IMR-90 (cell line): ENCODE measurements around the gene TENM3. TPM values are rescaled to one million over a fixed set of nuclear protein-coding genes. Genes with fewer than 3 reads are reported as not detected.

Experiments used
- ATAC-seq: fragments of 200-7000 bp; cut with Tn5 transposase; 2 replicates; pipeline ENCODE4 v1.9.1; 2020; ENCODE audit warnings: low read depth, mild to moderate bottlenecking, moderate library complexity
- BruUV-seq: library from RNA; stranded (reverse); fragments of 400-500 nt; replicated peaks from 2 replicates; lab custom pipeline; 2021; lab: Mats Ljungman, UMichigan
- CTCF ChIA-PET: fragments of 300-600 bp; formaldehyde crosslinking; extraction: SDS; loops from one replicate; lab custom pipeline; 2021; ENCODE audit warnings: antibody characterized with exemption; lab: Yijun Ruan, JAX
- POLR2A ChIA-PET: fragments of 300-600 bp; sonication (Branson Sonifier 250); formaldehyde crosslinking; loops from one replicate; lab custom pipeline; 2022; ENCODE audit warnings: antibody characterized with exemption; ENCODE audit not compliant: unreplicated experiment; lab: Charles Lee
- DNase-seq: peaks from one replicate; pipeline ENCODE4 v3.0.0; 2013
- H2AFZ ChIP-seq: replicated peaks from 2 replicates; pipeline ENCODE3; 2013; ENCODE audit warnings: low read length, mild to moderate bottlenecking; ENCODE audit not compliant: poor library complexity
- H2AK5ac ChIP-seq: 2 replicates; pipeline ENCODE4 v1.6.1; 2013; ENCODE audit warnings: low read depth, low read length, inconsistent platforms
- H2AK9ac ChIP-seq: replicated peaks from 2 replicates; pipeline ENCODE3; 2013; ENCODE audit warnings: mild to moderate bottlenecking, low read depth, low read length, moderate library complexity; ENCODE audit not compliant: poor library complexity
- H2BK120ac ChIP-seq: 2 replicates; pipeline ENCODE4 v1.6.1; 2013; ENCODE audit warnings: low read depth, low read length, inconsistent platforms
- H2BK15ac ChIP-seq: 3 replicates; pipeline ENCODE4 v1.6.1; 2013; ENCODE audit warnings: low read depth, low read length, inconsistent platforms
- H2BK20ac ChIP-seq: 2 replicates; pipeline ENCODE4 v1.6.1; 2013; ENCODE audit warnings: low read depth, mild to moderate bottlenecking, inconsistent platforms, low read length, moderate library complexity
- H2BK5ac ChIP-seq: 2 replicates; pipeline ENCODE4 v1.6.1; 2013; ENCODE audit warnings: mild to moderate bottlenecking, low read depth, low read length, inconsistent platforms; ENCODE audit not compliant: poor library complexity, severe bottlenecking
- H3K14ac ChIP-seq: replicated peaks from 2 replicates; pipeline ENCODE4 v1.6.1; 2013; ENCODE audit warnings: low read depth, low read length, inconsistent platforms
- H3K18ac ChIP-seq: 2 replicates; pipeline ENCODE4 v1.6.1; 2013; ENCODE audit warnings: low read depth, low read length, control low read depth
- H3K23ac ChIP-seq: 2 replicates; pipeline ENCODE4 v1.6.1; 2013; ENCODE audit warnings: low read depth, low read length, inconsistent platforms
- H3K27ac ChIP-seq: 2 replicates; pipeline ENCODE4 v1.5.1; 2013; ENCODE audit warnings: mild to moderate bottlenecking, control low read depth, low read length; ENCODE audit not compliant: insufficient read depth
- H3K27me3 ChIP-seq: 2 replicates; pipeline ENCODE4 v1.6.1; 2013; ENCODE audit warnings: low read length; ENCODE audit not compliant: control insufficient read depth, insufficient read depth
- H3K36me3 ChIP-seq: 2 replicates; pipeline ENCODE4 v1.6.1; 2013; ENCODE audit warnings: low read length, mixed read lengths; ENCODE audit not compliant: control insufficient read depth, insufficient read depth
- H3K4ac ChIP-seq: 2 replicates; pipeline ENCODE4 v1.6.1; 2013; ENCODE audit warnings: low read depth, low read length, inconsistent platforms
- H3K4me1 ChIP-seq: 2 replicates; pipeline ENCODE4 v1.6.1; 2013; ENCODE audit warnings: low read length, mixed read lengths; ENCODE audit not compliant: control insufficient read depth, insufficient read depth
- H3K4me2 ChIP-seq: 2 replicates; pipeline ENCODE4 v1.6.1; 2013; ENCODE audit warnings: low read depth, mild to moderate bottlenecking, control low read depth, low read length, moderate library complexity
- H3K4me3 ChIP-seq: 2 replicates; pipeline ENCODE4 v1.5.1; 2013; ENCODE audit warnings: low read depth, mild to moderate bottlenecking, control low read depth, low read length, moderate library complexity; ENCODE audit not compliant: insufficient read depth
- H3K56ac ChIP-seq: 2 replicates; pipeline ENCODE4 v1.6.1; 2013; ENCODE audit warnings: low read length, inconsistent platforms; ENCODE audit not compliant: insufficient read depth; ENCODE audit errors: extremely low read depth
- H3K79me1 ChIP-seq, 2 experiments: 2 replicates each; pipeline ENCODE4 v1.6.1; 2013; ENCODE audit warnings: low read length in 2 of 2, inconsistent platforms in 1 of 2, low read depth in 1 of 2
- H3K9ac ChIP-seq: 2 replicates; pipeline ENCODE4 v1.6.1; 2013; ENCODE audit warnings: low read depth, low read length, control low read depth
- H3K9me1 ChIP-seq: 2 replicates; pipeline ENCODE4 v1.6.1; 2013; ENCODE audit warnings: low read length, inconsistent platforms; ENCODE audit not compliant: insufficient read depth
- H3K9me3 ChIP-seq: 2 replicates; pipeline ENCODE4 v1.6.1; 2013; ENCODE audit warnings: low read length; ENCODE audit not compliant: control insufficient read depth, insufficient read depth
- H4K20me1 ChIP-seq: 2 replicates; pipeline ENCODE4 v1.6.1; 2013; ENCODE audit warnings: low read length, inconsistent platforms; ENCODE audit not compliant: insufficient read depth
- H4K5ac ChIP-seq: 2 replicates; pipeline ENCODE4 v1.6.1; 2013; ENCODE audit warnings: mild to moderate bottlenecking, low read depth, low read length, control low read depth
- H4K8ac ChIP-seq, 2 experiments: 2 replicates each; pipeline ENCODE4 v1.6.1; 2013; ENCODE audit warnings: low read depth in 2 of 2, low read length in 2 of 2, control low read depth in 1 of 2, inconsistent platforms in 1 of 2
- H4K91ac ChIP-seq: 2 replicates; pipeline ENCODE4 v1.6.1; 2013; ENCODE audit warnings: low read depth, low read length, inconsistent platforms; ENCODE audit not compliant: insufficient read depth
- BHLHE40 ChIP-seq: fragments of 150-350 bp; IDR thresholded peaks from 2 replicates; pipeline ENCODE4 v1.6.1; 2016; ENCODE audit warnings: mild to moderate bottlenecking, low read depth, low read length
- CEBPB ChIP-seq: IDR thresholded peaks from 2 replicates; pipeline ENCODE4 v1.6.1; 2012; ENCODE audit warnings: low read depth, low read length, improper control_type of control experiment
- CHD1 ChIP-seq: IDR thresholded peaks from 2 replicates; pipeline ENCODE4 v1.6.1; 2012; ENCODE audit warnings: low read depth, low read length, improper control_type of control experiment
- CTCF ChIP-seq: conservative IDR thresholded peaks from 2 replicates; pipeline ENCODE4 v1.5.1; 2012; ENCODE audit warnings: mild to moderate bottlenecking, low read depth, low read length, improper control_type of control experiment
- ELK1 ChIP-seq: fragments of 150-350 bp; IDR thresholded peaks from 2 replicates; pipeline ENCODE4 v1.6.1; 2016; ENCODE audit warnings: low read depth, mild to moderate bottlenecking, low read length, moderate library complexity, borderline replicate concordance
- FOS ChIP-seq: fragments of 150-350 bp; IDR thresholded peaks from 2 replicates; pipeline ENCODE4 v1.6.1; 2016; ENCODE audit warnings: low read depth, low read length
- MAFK ChIP-seq: IDR thresholded peaks from 2 replicates; pipeline ENCODE4 v1.6.1; 2012; ENCODE audit warnings: low read depth, low read length, improper control_type of control experiment
- MAZ ChIP-seq: IDR thresholded peaks from 2 replicates; pipeline ENCODE4 v1.6.1; 2012; ENCODE audit warnings: low read depth, mild to moderate bottlenecking, low read length, improper control_type of control experiment, moderate library complexity, borderline replicate concordance
- MXI1 ChIP-seq: IDR thresholded peaks from 2 replicates; pipeline ENCODE4 v1.6.1; 2012; ENCODE audit warnings: low read depth, mild to moderate bottlenecking, low read length, moderate library complexity, borderline replicate concordance
- NFE2L2 ChIP-seq: fragments of 150-350 bp; IDR thresholded peaks from 2 replicates; pipeline ENCODE4 v1.6.1; 2016; ENCODE audit warnings: low read depth, mild to moderate bottlenecking, low read length
- POLR2A ChIP-seq: IDR thresholded peaks from 2 replicates; pipeline ENCODE4 v1.6.1; 2012; ENCODE audit warnings: mild to moderate bottlenecking, low read depth, low read length
- RAD21 ChIP-seq: IDR thresholded peaks from 2 replicates; pipeline ENCODE4 v1.6.1; 2012; ENCODE audit warnings: low read length, improper control_type of control experiment
- RCOR1 ChIP-seq: IDR thresholded peaks from 2 replicates; pipeline ENCODE4 v1.6.1; 2012; ENCODE audit warnings: mild to moderate bottlenecking, low read length, improper control_type of control experiment; ENCODE audit not compliant: insufficient replicate concordance
- RFX5 ChIP-seq: IDR thresholded peaks from 2 replicates; pipeline ENCODE4 v1.8.0; 2012; ENCODE audit warnings: low read depth, mild to moderate bottlenecking, low read length, moderate library complexity
- SMC3 ChIP-seq: fragments of 150-350 bp; IDR thresholded peaks from 2 replicates; pipeline ENCODE4 v1.6.1; 2016; ENCODE audit warnings: low read depth, mild to moderate bottlenecking, antibody characterized with exemption, low read length, moderate library complexity
- USF2 ChIP-seq: fragments of 150-350 bp; IDR thresholded peaks from 2 replicates; pipeline ENCODE4 v1.6.1; 2017; ENCODE audit warnings: mild to moderate bottlenecking, antibody characterized with exemption, low read length, low read depth
- WGBS, 2 experiments: methylation state at CpG; one replicate each; pipeline versions ENCODE4 v1.1.5 to v1.1.7; 2013; ENCODE audit warnings: missing lambda C conversion rate in 2 of 2; ENCODE audit not compliant: insufficient read length in 1 of 2; ENCODE audit errors: extremely low coverage in 2 of 2; 5-methylcytosine and 5-hydroxymethylcytosine counted together
- dilution Hi-C: fragments of 300-500 bp; cut with HindIII; formaldehyde crosslinking; loops from one replicate; pipeline ENCODE4 v1.14.3; 2018; ENCODE audit warnings: low sequenced_read_pairs; ENCODE audit not compliant: unreplicated experiment
- in situ Hi-C: fragments of 300-500 bp; cut with MboI; formaldehyde crosslinking; loops from 3 replicates; pipeline ENCODE4 v1.14.3; 2019; ENCODE audit warnings: low sequenced_read_pairs, inconsistent platforms, mixed read lengths
- intact Hi-C: fragments of 100-400 bp; cut with micrococcal nuclease; formaldehyde crosslinking; loops from 2 replicates; pipeline ENCODE4 v1.10.0; 2022
- polyA plus RNA-seq, 3 experiments: library from polyadenylated mRNA; depleted of rRNA; stranded (reverse); fragments of >200 nt; gene quantifications; 2 replicates each; pipeline ENCODE4 v1.2.3, GENCODE V29; 2012; ENCODE audit warnings: low replicate concordance in 1 of 3
- total RNA-seq: library from RNA; depleted of rRNA; stranded (reverse); fragments of >200 nt; gene quantifications from 2 replicates; pipeline ENCODE4 v1.2.3, GENCODE V29; 2012

TENM3 gene
- total and polyA plus RNA-seq, 2 of the 4 experiments (the other 2 are of a cell fraction) = 29.9 to 173 TPM

GRCh38 chr4:182831376-182831775, 588.2 kb downstream of the TENM3 start:
- no peak overlapping the region for H3K18ac ChIP-seq
- WGBS, 2 experiments = no CpG with 5 or more reads among the region's 3 CpGs
- POLR2A ChIA-PET = no interaction called here
- no peak overlapping the region for H3K27ac ChIP-seq
- H3K4me3 ChIP-seq = no peak overlapping the region
- H2AK5ac ChIP-seq = no peak overlapping the region
- H3K56ac ChIP-seq = no peak overlapping the region
- H4K8ac ChIP-seq = no peak overlapping the region
- TF ChIP-seq CHD1 (no peak), MAZ (no peak), RAD21 (no peak), RCOR1 (no peak), CTCF (no peak), POLR2A (no peak), USF2 (no peak), ELK1 (no peak), MAFK (no peak), CEBPB (no peak), FOS (no peak), RFX5 (no peak), NFE2L2 (no peak), MXI1 (no peak), SMC3 (no peak), BHLHE40 (no peak)
- BruUV-seq = no TSS peak
- no peaks in the 10 kb centered on the region for H3K4me1 ChIP-seq
- ATAC-seq (no peak), DNase-seq (no peak)
- H3K36me3 ChIP-seq = no peaks in the 10 kb centered on the region
- CTCF ChIA-PET = no interaction called here
- no peak overlapping the region for H4K91ac ChIP-seq
- no peak overlapping the region for H2AFZ ChIP-seq
- in situ Hi-C loops (no loop called here), dilution Hi-C loops (no loop called here), intact Hi-C loops (no loop called here)
- H3K9me3 ChIP-seq = peaks cover 3% of the 10 kb centered on the region; the same call in 1 of the 2 replicates
- no peak overlapping the region for H2BK15ac ChIP-seq
- no peaks in the 10 kb centered on the region for H4K20me1 ChIP-seq
- H3K27me3 ChIP-seq = peaks cover 18% of the 10 kb centered on the region
- no peak overlapping the region for H3K4me2 ChIP-seq
- no peak overlapping the region for H3K4ac ChIP-seq
- no peak overlapping the region for H2AK9ac ChIP-seq
- H3K9ac ChIP-seq = no peak overlapping the region
- no peak overlapping the region for H2BK5ac ChIP-seq
- H2BK20ac ChIP-seq = no peak overlapping the region
- no peaks in the 10 kb centered on the region for H3K79me1 ChIP-seq
- no peak overlapping the region for H3K23ac ChIP-seq
- H3K9me1 ChIP-seq = no peaks in the 10 kb centered on the region
- no peak overlapping the region for H3K14ac ChIP-seq
- H2BK120ac ChIP-seq = no peak overlapping the region
- H4K5ac ChIP-seq = no peak overlapping the region
